Amniotic stem cell (primary cell): Measurements from ENCODE around the gene WDFY2.

Experiments used
- DNase-seq: peaks from one replicate; lab custom pipeline; 2025; lab: John Stamatoyannopoulos, UW

WDFY2 gene

GRCh38 chr13:51771418-51772104, 187.3 kb downstream of the WDFY2 start:
- DNase-seq: no peak

GRCh38 chr13:51772105-51772455, 187.8 kb downstream of the WDFY2 start:
- DNase-seq: no peak

GRCh38 chr13:51772781-51773180, 188.5 kb downstream of the WDFY2 start:
- DNase-seq: no peak

- DNase-seq: no peak
Measured at GRCh38 chr13:51773515-51773914, 189.3 kb downstream of the WDFY2 start.

- no peak for DNase-seq
Measured at GRCh38 chr13:51776179-51776578, 191.9 kb downstream of the WDFY2 start.

GRCh38 chr13:51777921-51778320, 193.7 kb downstream of the WDFY2 start:
- no peak for DNase-seq

- DNase-seq: no peak
Measured at GRCh38 chr13:51778392-51778791, 194.1 kb downstream of the WDFY2 start.

- DNase-seq: no peak
Measured at GRCh38 chr13:51780099-51780498, 195.8 kb downstream of the WDFY2 start.

GRCh38 chr13:51781246-51782022, 197.2 kb downstream of the WDFY2 start:
- DNase-seq: no peak

- no peak for DNase-seq
Measured at GRCh38 chr13:51782026-51782710, 197.9 kb downstream of the WDFY2 start.

GRCh38 chr13:51783428-51784094, 199.3 kb downstream of the WDFY2 start:
- no peak for DNase-seq

GRCh38 chr13:51784097-51784496, 199.8 kb downstream of the WDFY2 start:
- DNase-seq: no peak

- DNase-seq: no peak
Measured at GRCh38 chr13:51785712-51786424, 201.6 kb downstream of the WDFY2 start.

GRCh38 chr13:51786425-51787265, 202.4 kb downstream of the WDFY2 start:
- DNase-seq: no peak

- DNase-seq: peak; percentile 67
Measured at GRCh38 chr13:51793570-51794271, 209.5 kb downstream of the WDFY2 start.

- no peak for DNase-seq
Measured at GRCh38 chr13:51794964-51795363, 210.7 kb downstream of the WDFY2 start.

GRCh38 chr13:51795419-51795818, 211.2 kb downstream of the WDFY2 start:
- DNase-seq: no peak

GRCh38 chr13:51796546-51796945, 212.3 kb downstream of the WDFY2 start:
- no peak for DNase-seq

- DNase-seq: peak; percentile 46
Measured at GRCh38 chr13:51797664-51798488, 213.6 kb downstream of the WDFY2 start.
